SJCRH30 (cell line): Measurements from ENCODE around the gene GSG1L2. TPM values are rescaled to one million over a fixed set of nuclear protein-coding genes. Genes with fewer than 3 reads are reported as not detected.

ENCODE experiments used
- DNase-seq, 2 experiments: peaks; one replicate each; pipeline ENCODE4 v3.0.0-alpha.2; 2015 to 2020
- H3K27ac ChIP-seq: fragments of 250-450 bp; sonication (Bioruptor Pico); 2 replicates; pipeline ENCODE4 v1.5.1; 2020; ENCODE audit warnings: mild to moderate bottlenecking, moderate library complexity
- H3K27me3 ChIP-seq: fragments of 250-450 bp; sonication (Bioruptor Pico); 2 replicates; pipeline ENCODE4 v1.5.1; 2020; ENCODE audit warnings: mild to moderate bottlenecking, moderate library complexity
- H3K36me3 ChIP-seq: fragments of 250-450 bp; sonication (Bioruptor Pico); 2 replicates; pipeline ENCODE4 v1.5.1; 2020; ENCODE audit warnings: mild to moderate bottlenecking, moderate library complexity
- H3K4me1 ChIP-seq: fragments of 250-450 bp; sonication (Bioruptor Pico); 2 replicates; pipeline ENCODE4 v1.5.1; 2020; ENCODE audit warnings: mild to moderate bottlenecking, moderate library complexity
- H3K4me3 ChIP-seq: fragments of 250-450 bp; sonication (Bioruptor Pico); 2 replicates; pipeline ENCODE4 v1.5.1; 2020; ENCODE audit warnings: mild to moderate bottlenecking, moderate library complexity
- H3K9me3 ChIP-seq: fragments of 250-450 bp; sonication (Bioruptor Pico); replicated peaks from 2 replicates; pipeline ENCODE4 v1.5.1; 2020; ENCODE audit warnings: mild to moderate bottlenecking, moderate library complexity
- total RNA-seq: library from RNA; depleted of rRNA; stranded (reverse); fragments of >200 nt; shearing (Covaris generic); gene quantifications from 2 replicates; pipeline ENCODE4 v1.2.3, GENCODE V29; 2014; rRNA removed

Gene GSG1L2
- not detected in 2 replicates for total RNA-seq

DNA sequence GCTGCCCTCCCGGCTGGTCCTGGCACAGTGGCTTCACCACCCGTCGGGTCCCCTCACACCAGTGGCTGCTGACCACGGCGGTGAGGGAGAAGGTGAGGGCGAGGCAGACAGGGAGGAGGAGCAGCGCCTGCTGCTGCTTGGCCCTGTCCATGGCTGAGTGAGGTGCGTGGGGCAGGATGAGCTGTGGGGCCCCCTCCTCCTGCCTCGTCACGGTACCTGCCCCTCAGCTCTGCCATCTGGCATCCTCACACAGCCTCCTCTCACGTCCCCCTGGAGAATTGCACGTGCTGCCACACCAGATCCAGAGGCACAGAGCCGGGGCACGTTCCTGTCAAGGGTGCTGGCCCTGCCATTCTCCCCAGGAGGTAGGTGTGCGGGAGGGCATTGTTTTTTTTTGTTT lies at the start of gene GSG1L2:
Gene GSG1L2, minus strand, starts transcription at position 159 of the 400 bp plus-strand sequence. Its CDS starts 8 bp downstream, at position 151.
- Histone ChIP-seq H3K27me3 (no peaks in the 10 kb centered on the region), H3K27ac (no peak within 1 kb of the TSS), H3K36me3 (no peaks in the 10 kb centered on the region), H3K4me3 (no peak within 1 kb of the TSS), H3K4me1 (no peaks in the 10 kb centered on the region), H3K9me3 (no peaks in the 10 kb centered on the region)
- no peak for DNase-seq

DNA sequence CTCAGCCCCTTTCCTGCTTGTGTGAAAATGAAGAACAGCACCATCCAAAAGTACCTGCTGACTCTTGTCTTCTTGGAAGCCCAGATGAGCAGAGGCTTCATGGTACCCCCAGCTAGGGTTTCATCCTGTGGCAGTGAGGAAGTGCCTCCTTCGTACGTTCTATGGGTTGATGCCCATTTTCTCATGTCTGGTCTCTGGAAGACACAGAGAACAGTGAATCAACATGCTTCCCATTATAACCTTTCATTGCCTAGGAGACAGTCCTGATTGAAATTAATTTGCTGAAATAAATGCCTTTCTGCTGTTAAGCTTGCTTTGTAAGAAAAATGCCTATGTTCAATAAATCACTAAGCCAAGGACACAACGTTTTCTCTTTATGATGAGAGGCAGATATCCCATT lies 46.7 kb upstream of the GSG1L2 start:
- H3K27me3 ChIP-seq = no peaks in the 10 kb centered on the region
- no peak for DNase-seq
- no peaks in the 10 kb centered on the region for H3K4me1 ChIP-seq
- H3K9me3 ChIP-seq = no peaks in the 10 kb centered on the region
- no peak overlapping the region for H3K27ac ChIP-seq
- no peaks in the 10 kb centered on the region for H3K36me3 ChIP-seq
- H3K4me3 ChIP-seq = no peak overlapping the region

DNA sequence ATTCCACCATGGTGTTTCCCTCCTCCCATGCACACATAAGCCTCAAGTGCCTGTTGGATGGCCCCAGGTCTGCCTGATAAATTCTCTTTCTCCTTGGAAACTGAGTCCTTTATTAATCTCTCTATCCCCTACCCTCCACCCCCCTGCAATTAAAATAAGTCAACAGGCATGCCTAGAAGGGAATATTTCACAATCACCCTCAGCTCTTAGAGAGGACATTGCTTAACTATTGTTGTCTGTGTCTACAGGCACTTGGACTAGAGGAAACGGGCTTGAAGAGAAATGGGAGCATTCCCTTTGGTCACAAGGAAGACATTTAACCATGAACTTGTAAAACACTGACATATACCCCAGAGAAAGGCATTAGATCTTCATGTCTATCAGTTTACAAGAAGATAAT lies 43.7 kb upstream of the GSG1L2 start:
- no peak for DNase-seq
- no peaks in the 10 kb centered on the region for H3K27me3 ChIP-seq
- no peaks in the 10 kb centered on the region for H3K4me1 ChIP-seq

DNA sequence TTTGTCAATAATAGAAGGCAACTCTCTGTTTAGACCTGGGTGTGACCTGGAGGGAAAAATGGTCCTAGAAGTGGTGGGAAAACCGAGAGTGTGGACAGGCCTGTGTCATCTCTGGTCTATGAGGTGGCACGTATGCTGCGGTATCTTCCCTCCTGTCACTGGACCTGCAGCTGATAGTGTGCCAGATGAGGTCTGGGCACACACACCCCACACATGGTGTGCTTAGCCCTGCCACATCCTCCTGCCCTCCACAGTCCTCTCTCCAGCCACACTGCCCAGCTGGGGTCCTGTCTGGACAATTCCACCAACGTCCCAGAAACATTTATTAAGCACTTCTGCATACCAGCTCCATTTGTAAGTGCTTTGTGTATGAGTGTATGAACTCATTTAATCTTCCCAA lies 41.1 kb upstream of the GSG1L2 start:
- H3K27ac ChIP-seq = no peak overlapping the region
- DNase-seq = no peak
- no peaks in the 10 kb centered on the region for H3K36me3 ChIP-seq
- H3K9me3 ChIP-seq = no peaks in the 10 kb centered on the region
- H3K4me3 ChIP-seq = no peak overlapping the region
- H3K27me3 ChIP-seq = no peaks in the 10 kb centered on the region
- no peaks in the 10 kb centered on the region for H3K4me1 ChIP-seq

More for the DNA sequence above, 43.7 kb upstream of the GSG1L2 start:
- H3K4me3 ChIP-seq = no peak overlapping the region
- no peaks in the 10 kb centered on the region for H3K36me3 ChIP-seq
- no peak overlapping the region for H3K27ac ChIP-seq
- no peaks in the 10 kb centered on the region for H3K9me3 ChIP-seq

DNA sequence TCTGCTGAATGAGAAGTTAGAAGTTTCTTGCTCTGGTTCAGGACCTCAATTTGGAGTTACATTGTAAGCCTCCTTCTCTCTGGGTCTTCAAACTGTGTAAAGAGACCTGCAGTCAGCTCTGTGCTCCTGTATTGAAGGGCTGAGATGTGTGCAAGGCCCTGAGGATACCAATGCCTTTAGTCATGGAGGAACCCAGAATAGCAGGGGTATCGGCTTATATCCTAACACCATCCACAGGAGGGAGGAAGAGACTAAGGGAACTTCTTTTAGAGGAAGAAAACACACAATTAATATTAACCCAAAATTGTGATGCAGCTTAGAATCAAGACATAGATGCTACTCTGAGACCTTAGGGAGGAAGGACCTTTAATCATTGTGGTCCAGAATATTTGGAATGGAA lies 40.3 kb upstream of the GSG1L2 start:
- no peak overlapping the region for H3K27ac ChIP-seq
- DNase-seq = no peak
- H3K4me3 ChIP-seq = no peak overlapping the region
- H3K27me3 ChIP-seq = no peaks in the 10 kb centered on the region
- no peaks in the 10 kb centered on the region for H3K9me3 ChIP-seq
- H3K36me3 ChIP-seq = no peaks in the 10 kb centered on the region
- H3K4me1 ChIP-seq = no peaks in the 10 kb centered on the region

DNA sequence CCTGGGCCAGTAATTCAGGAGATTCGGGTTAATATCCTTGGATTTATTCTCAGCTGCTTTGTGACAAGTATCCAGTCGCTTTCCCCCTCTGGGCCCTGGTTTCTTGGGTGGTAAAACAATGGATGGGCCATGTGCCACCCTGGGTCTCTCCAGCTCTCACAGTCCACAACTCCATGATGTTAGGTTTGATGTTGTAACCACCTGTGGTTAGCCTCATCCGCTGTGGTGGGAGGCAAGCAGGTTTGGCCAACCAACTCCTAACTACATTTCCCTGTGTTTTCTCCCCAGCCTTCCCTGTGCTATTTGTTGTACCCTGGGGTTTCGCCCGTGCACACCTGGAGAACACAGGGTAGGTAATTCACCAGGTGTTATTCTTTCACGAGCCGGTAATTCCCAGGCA lies 39.0 kb upstream of the GSG1L2 start:
- Histone ChIP-seq H3K36me3 (no peaks in the 10 kb centered on the region), H3K4me1 (no peaks in the 10 kb centered on the region), H3K9me3 (no peaks in the 10 kb centered on the region), H3K27ac (no peak overlapping the region), H3K4me3 (no peak overlapping the region), H3K27me3 (no peaks in the 10 kb centered on the region)
- no peak for DNase-seq

DNA sequence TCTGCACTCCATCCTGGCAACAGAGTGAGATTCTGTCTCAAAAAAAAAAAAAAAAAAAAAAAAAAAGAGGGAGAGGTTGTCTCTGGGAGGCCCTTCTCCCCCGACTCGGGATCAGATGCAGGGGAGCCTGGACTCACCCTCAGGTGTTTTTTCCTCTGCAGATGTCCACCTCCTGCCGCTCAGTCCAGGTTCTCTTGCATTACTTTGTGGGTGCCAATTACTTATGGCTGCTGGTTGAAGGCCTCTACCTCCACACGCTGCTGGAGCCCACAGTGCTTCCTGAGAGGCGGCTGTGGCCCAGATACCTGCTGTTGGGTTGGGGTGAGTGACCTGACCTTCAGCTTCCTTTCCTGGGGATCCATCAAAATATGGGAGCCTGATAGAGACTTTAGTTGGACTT lies 37.9 kb upstream of the GSG1L2 start:
- H3K36me3 ChIP-seq = no peaks in the 10 kb centered on the region
- H3K27ac ChIP-seq = no peak overlapping the region
- H3K4me3 ChIP-seq = no peak overlapping the region
- no peaks in the 10 kb centered on the region for H3K9me3 ChIP-seq
- no peak for DNase-seq
- H3K4me1 ChIP-seq = no peaks in the 10 kb centered on the region
- no peaks in the 10 kb centered on the region for H3K27me3 ChIP-seq

DNA sequence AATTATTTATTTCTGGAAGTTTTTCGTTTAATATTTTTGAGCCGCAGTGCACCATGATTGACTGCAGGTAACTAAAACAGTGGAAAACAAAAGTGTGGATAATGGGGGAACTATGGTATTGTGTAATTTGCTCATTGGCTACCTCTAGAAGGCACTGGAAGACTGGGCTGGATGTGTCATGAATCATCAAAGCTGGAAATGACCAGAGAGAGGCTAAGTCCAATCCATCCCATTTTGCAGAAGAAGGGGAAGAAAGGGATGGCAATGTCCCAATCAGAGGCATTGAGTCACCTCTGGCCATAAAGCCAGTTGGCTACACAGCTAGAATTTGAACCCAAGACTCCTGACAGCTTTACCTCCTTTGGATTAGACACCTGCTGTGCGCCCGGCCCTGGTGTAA lies 33.2 kb upstream of the GSG1L2 start:
- no peaks in the 10 kb centered on the region for H3K36me3 ChIP-seq
- H3K4me1 ChIP-seq = no peaks in the 10 kb centered on the region
- H3K27me3 ChIP-seq = no peaks in the 10 kb centered on the region
- no peaks in the 10 kb centered on the region for H3K9me3 ChIP-seq
- DNase-seq = no peak
- no peak overlapping the region for H3K4me3 ChIP-seq
- H3K27ac ChIP-seq = no peak overlapping the region

DNA sequence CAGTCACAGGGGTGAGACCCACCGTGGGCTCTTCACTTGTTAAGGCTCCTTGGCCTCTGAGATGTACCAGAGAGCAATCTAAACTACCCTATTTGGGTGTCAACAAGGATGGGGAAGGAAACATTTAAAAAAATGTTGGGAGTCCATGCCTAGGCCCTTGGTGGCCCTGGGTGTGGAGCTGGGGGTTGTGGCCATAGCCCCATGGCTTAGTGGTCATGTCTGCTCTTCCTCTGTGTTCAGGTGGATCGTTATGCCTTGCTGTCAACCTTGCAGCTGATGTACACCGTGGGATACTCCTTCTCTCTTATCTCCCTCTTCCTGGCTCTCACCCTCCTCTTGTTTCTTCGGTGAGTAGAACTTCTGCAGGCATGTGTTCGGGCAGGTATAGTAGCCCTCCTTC lies 32.4 kb upstream of the GSG1L2 start:
- Histone ChIP-seq H3K36me3 (no peaks in the 10 kb centered on the region), H3K27ac (no peak overlapping the region), H3K9me3 (no peaks in the 10 kb centered on the region), H3K4me3 (no peak overlapping the region), H3K27me3 (no peaks in the 10 kb centered on the region), H3K4me1 (no peaks in the 10 kb centered on the region)
- DNase-seq = no peak

DNA sequence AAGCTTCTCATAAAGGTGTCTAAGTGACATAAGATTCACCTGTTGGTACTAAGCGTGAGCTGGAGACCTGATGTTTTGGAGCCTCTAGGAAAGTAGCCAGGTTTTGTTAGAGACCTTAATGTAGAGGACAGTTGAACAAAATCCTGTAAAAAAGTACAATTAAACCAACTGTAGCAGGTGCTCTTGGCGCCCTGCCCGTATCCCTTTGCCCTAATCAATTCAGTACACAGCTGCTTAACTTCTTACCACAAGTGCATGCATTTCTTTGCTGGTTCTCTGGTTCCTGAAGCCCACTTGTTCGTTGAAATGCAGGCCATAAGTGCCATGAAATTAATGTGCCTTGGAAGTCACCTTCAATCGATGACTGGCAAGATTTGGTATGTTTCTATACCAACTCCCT lies 28.3 kb upstream of the GSG1L2 start:
- Histone ChIP-seq H3K4me1 (no peaks in the 10 kb centered on the region), H3K27ac (no peak overlapping the region)
- DNase-seq = no peak

DNA sequence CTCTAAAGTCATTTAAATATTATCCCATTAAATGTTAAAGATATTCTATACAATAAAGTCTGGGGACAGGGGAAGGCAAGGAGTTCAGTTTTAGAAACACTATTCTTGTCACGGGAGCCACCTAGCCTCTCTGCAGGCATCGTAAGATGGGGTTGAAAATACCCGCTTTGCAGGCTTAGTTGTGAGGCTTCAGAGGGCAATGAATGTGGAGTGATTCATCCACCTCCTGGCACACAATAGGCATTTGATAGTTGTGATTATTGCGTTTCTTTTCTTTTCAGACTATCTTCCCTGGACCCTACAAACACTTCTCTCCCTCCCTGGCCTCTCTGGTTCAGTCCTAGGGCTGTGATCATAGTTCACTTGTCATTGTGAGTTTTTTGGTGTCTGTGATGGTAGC lies 23.4 kb upstream of the GSG1L2 start:
- Histone ChIP-seq H3K27ac (no peak overlapping the region), H3K36me3 (no peaks in the 10 kb centered on the region), H3K4me3 (no peak overlapping the region), H3K9me3 (no peaks in the 10 kb centered on the region), H3K27me3 (no peaks in the 10 kb centered on the region), H3K4me1 (no peaks in the 10 kb centered on the region)
- DNase-seq = no peak

More for the DNA sequence above, 28.3 kb upstream of the GSG1L2 start:
- Histone ChIP-seq H3K9me3 (no peaks in the 10 kb centered on the region), H3K36me3 (no peaks in the 10 kb centered on the region), H3K27me3 (no peaks in the 10 kb centered on the region), H3K4me3 (no peak overlapping the region)

DNA sequence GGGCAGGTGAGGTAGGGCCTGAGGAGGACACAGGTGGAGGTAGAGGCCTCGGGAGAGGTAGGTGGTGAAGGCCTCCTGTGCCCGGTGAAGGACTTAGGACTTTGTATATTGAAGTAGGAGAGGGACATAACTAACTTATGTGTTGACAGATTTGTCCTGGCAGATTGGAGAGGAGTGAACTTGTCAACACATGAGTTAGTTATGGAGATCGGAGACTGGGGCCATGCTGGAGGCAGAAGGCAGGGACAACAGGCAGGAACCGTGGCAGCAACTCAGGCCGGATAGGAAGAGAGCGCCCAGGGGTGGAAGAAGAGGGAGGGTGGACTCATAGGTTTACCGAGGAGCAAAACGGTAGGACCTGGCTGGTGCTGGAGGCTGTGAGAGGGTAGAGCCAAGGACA lies 22.3 kb upstream of the GSG1L2 start:
- DNase-seq = no peak

DNA sequence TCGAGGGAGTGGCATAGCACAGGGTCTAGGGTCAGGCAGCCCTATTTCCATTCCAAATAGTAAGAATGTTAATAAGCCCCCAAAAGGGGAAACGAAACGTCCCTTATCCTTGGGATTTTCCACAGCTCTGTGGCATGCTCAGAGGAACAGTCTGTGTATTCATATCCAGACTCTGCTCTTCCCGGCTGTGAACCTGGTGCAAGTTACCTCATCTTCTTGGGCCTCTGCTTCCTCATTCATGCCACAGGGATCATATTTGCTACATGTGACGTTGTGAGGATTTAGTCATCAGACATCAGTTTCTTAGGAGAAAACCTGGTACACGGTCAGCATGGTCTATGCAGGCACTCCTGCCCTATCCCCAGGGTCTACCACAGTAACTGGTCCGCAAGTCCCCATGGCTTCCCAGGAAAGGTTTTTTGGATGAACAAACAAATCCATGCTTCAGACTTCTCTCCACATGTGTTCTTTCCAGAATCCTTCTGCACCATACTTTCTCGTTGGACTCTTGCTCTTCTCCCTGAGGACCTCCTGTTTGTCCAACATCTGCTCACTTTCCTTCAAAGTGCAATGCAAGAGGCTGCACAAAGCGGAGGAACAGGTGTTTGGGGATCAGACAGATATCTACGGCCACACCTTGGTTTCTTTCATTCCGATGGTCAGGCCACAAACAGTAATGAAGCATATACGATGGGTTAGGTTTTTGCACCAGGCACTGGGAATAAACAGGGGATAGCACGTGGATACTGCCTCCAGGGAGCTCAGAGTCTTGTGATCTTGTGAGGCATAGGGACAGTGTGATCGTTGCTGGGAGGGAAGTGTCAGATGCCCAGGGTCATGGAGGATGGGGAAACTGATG lies 21.5 kb upstream of the GSG1L2 start:
- DNase-seq = no peak
- no peaks in the 10 kb centered on the region for H3K4me1 ChIP-seq

More for the DNA sequence above, 22.3 kb upstream of the GSG1L2 start:
- H3K27me3 ChIP-seq = no peaks in the 10 kb centered on the region
- no peaks in the 10 kb centered on the region for H3K4me1 ChIP-seq
- H3K4me3 ChIP-seq = no peak overlapping the region
- H3K36me3 ChIP-seq = no peaks in the 10 kb centered on the region
- H3K27ac ChIP-seq = no peak overlapping the region
- no peaks in the 10 kb centered on the region for H3K9me3 ChIP-seq

DNA sequence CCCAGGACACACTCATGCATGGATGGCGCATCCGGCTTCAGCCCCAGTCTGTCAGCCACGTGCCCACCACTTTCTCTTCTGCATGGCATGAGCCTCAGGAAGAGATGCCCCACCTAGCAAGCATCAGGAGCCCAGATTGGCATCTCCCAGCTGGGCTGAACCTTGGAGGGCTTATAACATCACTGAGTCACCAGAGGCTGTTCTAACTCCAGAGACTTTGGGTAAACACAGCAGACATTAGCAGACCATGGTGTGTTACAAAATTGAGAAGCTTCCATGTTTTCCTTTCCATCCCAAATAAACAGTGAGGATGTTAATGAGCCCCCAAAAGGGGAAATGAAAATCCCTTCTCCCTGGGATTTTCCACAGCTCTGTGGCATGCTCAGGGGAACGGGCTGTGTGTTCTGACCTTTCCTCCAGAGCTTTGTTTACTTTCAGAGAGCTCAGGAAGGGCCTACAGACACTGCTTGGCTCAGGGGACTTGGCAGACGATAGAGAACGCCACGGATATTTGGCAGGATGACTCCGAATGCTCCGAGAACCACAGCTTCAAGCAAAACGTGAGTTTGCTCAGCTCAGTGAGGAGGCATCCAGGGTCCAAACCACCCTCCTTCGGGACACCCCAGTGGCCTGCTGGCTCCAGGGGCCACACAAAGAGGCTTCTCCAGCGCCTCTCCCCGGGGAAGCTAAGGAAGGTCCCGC lies 20.3 kb upstream of the GSG1L2 start:
- Histone ChIP-seq H3K4me3 (no peak overlapping the region), H3K4me1 (no peaks in the 10 kb centered on the region), H3K27me3 (no peaks in the 10 kb centered on the region), H3K36me3 (no peaks in the 10 kb centered on the region), H3K27ac (no peak overlapping the region), H3K9me3 (no peaks in the 10 kb centered on the region)
- no peak for DNase-seq

More for the DNA sequence above, 21.5 kb upstream of the GSG1L2 start:
- Histone ChIP-seq H3K4me3 (no peak overlapping the region), H3K36me3 (no peaks in the 10 kb centered on the region), H3K27me3 (no peaks in the 10 kb centered on the region), H3K9me3 (no peaks in the 10 kb centered on the region), H3K27ac (no peak overlapping the region)

DNA sequence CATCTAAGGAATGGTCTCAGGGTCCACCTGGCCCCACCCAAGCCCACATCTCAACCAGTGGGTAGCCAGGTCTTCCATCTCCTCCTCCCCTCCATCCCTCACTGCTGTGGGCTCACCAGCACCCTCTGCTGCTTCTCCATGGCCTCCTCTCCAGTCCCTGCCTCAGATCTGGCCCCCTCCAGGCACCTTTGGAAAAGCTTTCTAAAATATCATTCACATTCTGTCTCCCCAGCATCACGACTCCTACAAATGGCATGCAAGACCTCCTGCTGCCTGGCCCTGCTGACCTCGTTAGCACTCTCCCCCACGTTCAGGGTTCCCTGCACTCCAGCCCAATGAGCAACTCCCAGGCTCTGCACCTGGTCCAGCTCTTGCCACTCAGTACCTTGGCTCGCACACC lies 17.6 kb upstream of the GSG1L2 start:
- H3K27me3 ChIP-seq = no peaks in the 10 kb centered on the region
- H3K9me3 ChIP-seq = no peaks in the 10 kb centered on the region
- no peaks in the 10 kb centered on the region for H3K36me3 ChIP-seq
- H3K27ac ChIP-seq = no peak overlapping the region
- DNase-seq = no peak
- no peak overlapping the region for H3K4me3 ChIP-seq
- H3K4me1 ChIP-seq = no peaks in the 10 kb centered on the region
